Neural progenitor cell (in vitro differentiated cells): ENCODE data around the gene CLK4. TPM values are rescaled to one million over a fixed set of nuclear protein-coding genes. Genes with fewer than 3 reads are reported as not detected.

Source experiments
- DNase-seq: peaks from one replicate; pipeline ENCODE4 v3.0.0-alpha.2; 2016; ENCODE audit warnings: low spot score
- H2AFZ ChIP-seq: fragments of 200-600 bp; sonication (generic); replicated peaks from 2 replicates; pipeline ENCODE4 v1.6.1; 2016; ENCODE audit warnings: antibody characterized with exemption
- H3F3A ChIP-seq: fragments of 200-600 bp; sonication (generic); 2 replicates; pipeline ENCODE4 v1.6.1; 2016; ENCODE audit warnings: antibody characterized with exemption, low read depth
- H3K27ac ChIP-seq: fragments of 200-600 bp; sonication (generic); 2 replicates; pipeline ENCODE4 v1.5.1; 2016; ENCODE audit warnings: mild to moderate bottlenecking
- H3K27me3 ChIP-seq: fragments of 200-600 bp; sonication (generic); 2 replicates; pipeline ENCODE4 v1.6.1; 2016; ENCODE audit warnings: mild to moderate bottlenecking, moderate library complexity
- H3K36me3 ChIP-seq: fragments of 200-600 bp; sonication (generic); 2 replicates; pipeline ENCODE4 v1.5.1; 2016
- H3K4me1 ChIP-seq: fragments of 200-600 bp; sonication (generic); 2 replicates; pipeline ENCODE4 v1.6.1; 2016; ENCODE audit warnings: mixed run types
- H3K4me2 ChIP-seq: fragments of 200-600 bp; sonication (generic); 2 replicates; pipeline ENCODE4 v1.6.1; 2016
- H3K4me3 ChIP-seq: fragments of 200-600 bp; sonication (generic); 2 replicates; pipeline ENCODE4 v1.5.1; 2016
- H3K79me2 ChIP-seq: fragments of 200-600 bp; sonication (generic); 2 replicates; pipeline ENCODE4 v1.6.1; 2016; ENCODE audit warnings: low read depth
- H3K9ac ChIP-seq: fragments of 200-600 bp; sonication (generic); 2 replicates; pipeline ENCODE4 v1.6.1; 2016
- H3K9me3 ChIP-seq: fragments of 200-600 bp; sonication (generic); 2 replicates; pipeline ENCODE4 v1.5.1; 2016; ENCODE audit warnings: low read depth
- H4K20me1 ChIP-seq: fragments of 200-600 bp; sonication (generic); 2 replicates; pipeline ENCODE4 v1.6.1; 2016; ENCODE audit warnings: low read depth
- H3K27ac Mint-ChIP-seq: 3 replicates; pipeline ENCODE4 v1.8.0; 2021; ENCODE audit warnings: mixed read lengths
- H3K27me3 Mint-ChIP-seq: 2 replicates; pipeline ENCODE4 v1.8.0; 2022; ENCODE audit warnings: low read depth, mild to moderate bottlenecking, inconsistent platforms, moderate library complexity, mixed read lengths; ENCODE audit not compliant: insufficient read depth
- H3K36me3 Mint-ChIP-seq: 3 replicates; pipeline ENCODE4 v1.8.0; 2021; ENCODE audit warnings: mixed read lengths
- H3K4me1 Mint-ChIP-seq: 3 replicates; pipeline ENCODE4 v1.8.0; 2021; ENCODE audit warnings: mixed read lengths
- H3K4me3 Mint-ChIP-seq: 3 replicates; pipeline ENCODE4 v1.8.0; 2021; ENCODE audit warnings: mild to moderate bottlenecking, moderate library complexity, mixed read lengths
- H3K9me3 Mint-ChIP-seq: 3 replicates; pipeline ENCODE4 v1.8.0; 2020; ENCODE audit warnings: mixed read lengths
- EZH2 ChIP-seq: fragments of 200-600 bp; sonication (generic); IDR thresholded peaks from 2 replicates; pipeline ENCODE4 v1.6.1; 2017; ENCODE audit warnings: antibody characterized with exemption, mild to moderate bottlenecking, moderate library complexity
- EZH2phosphoT487 ChIP-seq: fragments of 200-600 bp; sonication (generic); IDR thresholded peaks from 2 replicates; pipeline ENCODE4 v1.6.1; 2017; ENCODE audit warnings: antibody characterized with exemption
- total RNA-seq: library from RNA; depleted of rRNA; stranded (reverse); fragments of >200 nt; gene quantifications from 2 replicates; pipeline ENCODE4 v1.2.3, GENCODE V29; 2015; ENCODE audit warnings: low replicate concordance
- TF ChIP-seq, protein P1 (sequence below): fragments of 200-600 bp; sonication (generic); IDR thresholded peaks from 2 replicates; pipeline ENCODE4 v1.5.1; 2017; ENCODE audit warnings: antibody characterized with exemption, mild to moderate bottlenecking

The CLK4 gene
- total RNA-seq, 1 donor from 2014 or later = 41.1 TPM

DNA sequence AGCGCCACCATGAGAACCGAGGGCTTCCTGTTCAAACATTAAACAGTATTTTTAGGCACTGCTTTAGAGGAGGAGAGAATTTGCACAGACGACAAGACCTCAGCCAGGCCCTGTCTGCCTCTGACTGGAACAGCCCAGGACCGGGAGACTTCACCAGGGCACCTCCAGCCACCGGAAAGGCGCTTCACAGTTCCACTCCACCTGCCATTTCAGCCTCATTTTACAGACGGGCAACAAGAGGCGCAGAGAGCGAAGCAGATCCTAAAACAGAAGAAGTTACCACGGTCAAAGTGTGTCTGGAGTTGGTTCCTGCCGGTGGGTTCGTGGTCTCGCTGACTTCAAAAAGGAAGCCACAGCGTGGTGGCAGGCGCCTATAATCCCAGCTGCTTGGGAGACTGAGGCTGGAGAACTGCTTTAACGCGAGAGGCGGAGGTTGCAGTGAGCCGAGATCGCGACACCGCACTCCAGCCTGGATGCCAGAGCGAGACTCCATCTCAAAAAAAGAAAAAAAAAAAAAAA lies 65.0 kb downstream of the CLK4 start:
- Histone ChIP-seq H4K20me1 (no peaks in the 10 kb centered on the region), H3K4me3 (no peak overlapping the region), H3F3A (no peaks in the 10 kb centered on the region), H3K9me3 (no peaks in the 10 kb centered on the region), H3K27me3 (peaks cover 27% of the 10 kb centered on the region), H3K9ac (no peak overlapping the region), H3K36me3 (no peaks in the 10 kb centered on the region), H3K4me1 (peaks cover 15% of the 10 kb centered on the region), H3K79me2 (no peaks in the 10 kb centered on the region), H2AFZ (no peak overlapping the region), H3K4me2 (no peak overlapping the region), H3K27ac (no peak overlapping the region)
- peaks cover 2% of the 10 kb centered on the region for H3K9me3 Mint-ChIP-seq
- DNase-seq = no peak
- TF ChIP-seq, protein P1, sequence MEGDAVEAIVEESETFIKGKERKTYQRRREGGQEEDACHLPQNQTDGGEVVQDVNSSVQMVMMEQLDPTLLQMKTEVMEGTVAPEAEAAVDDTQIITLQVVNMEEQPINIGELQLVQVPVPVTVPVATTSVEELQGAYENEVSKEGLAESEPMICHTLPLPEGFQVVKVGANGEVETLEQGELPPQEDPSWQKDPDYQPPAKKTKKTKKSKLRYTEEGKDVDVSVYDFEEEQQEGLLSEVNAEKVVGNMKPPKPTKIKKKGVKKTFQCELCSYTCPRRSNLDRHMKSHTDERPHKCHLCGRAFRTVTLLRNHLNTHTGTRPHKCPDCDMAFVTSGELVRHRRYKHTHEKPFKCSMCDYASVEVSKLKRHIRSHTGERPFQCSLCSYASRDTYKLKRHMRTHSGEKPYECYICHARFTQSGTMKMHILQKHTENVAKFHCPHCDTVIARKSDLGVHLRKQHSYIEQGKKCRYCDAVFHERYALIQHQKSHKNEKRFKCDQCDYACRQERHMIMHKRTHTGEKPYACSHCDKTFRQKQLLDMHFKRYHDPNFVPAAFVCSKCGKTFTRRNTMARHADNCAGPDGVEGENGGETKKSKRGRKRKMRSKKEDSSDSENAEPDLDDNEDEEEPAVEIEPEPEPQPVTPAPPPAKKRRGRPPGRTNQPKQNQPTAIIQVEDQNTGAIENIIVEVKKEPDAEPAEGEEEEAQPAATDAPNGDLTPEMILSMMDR = no peak
- no peak for TF ChIP-seq EZH2
- TF ChIP-seq EZH2phosphoT487 = no peak
- peaks cover 6% of the 10 kb centered on the region for H3K27me3 Mint-ChIP-seq
- H3K4me3 Mint-ChIP-seq = no peak overlapping the region
- H3K27ac Mint-ChIP-seq = peak overlapping the region; percentile 57
- peaks cover 11% of the 10 kb centered on the region for H3K36me3 Mint-ChIP-seq
- H3K4me1 Mint-ChIP-seq = peaks cover 42% of the 10 kb centered on the region

DNA sequence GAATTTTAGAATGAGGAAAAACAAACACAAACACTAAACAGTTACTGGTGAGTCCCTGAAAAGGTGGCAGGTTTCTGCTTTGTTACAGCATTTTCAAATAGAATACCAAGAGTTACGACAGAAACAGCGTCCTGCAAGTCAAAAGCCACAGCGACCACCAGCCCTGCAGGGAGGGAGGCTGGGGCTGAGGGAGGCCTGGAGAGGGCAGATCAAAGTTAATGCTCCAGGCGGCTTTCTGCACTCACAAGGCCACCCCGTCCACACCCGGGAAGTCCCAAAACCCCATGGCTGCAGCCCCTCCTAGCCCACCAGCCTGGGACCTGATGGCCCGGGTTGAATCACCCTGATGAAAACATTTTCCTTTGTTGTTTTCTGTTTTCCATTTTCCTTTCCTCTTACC lies 65.9 kb downstream of the CLK4 start:
- H3K27me3 Mint-ChIP-seq = peaks cover 6% of the 10 kb centered on the region

DNA sequence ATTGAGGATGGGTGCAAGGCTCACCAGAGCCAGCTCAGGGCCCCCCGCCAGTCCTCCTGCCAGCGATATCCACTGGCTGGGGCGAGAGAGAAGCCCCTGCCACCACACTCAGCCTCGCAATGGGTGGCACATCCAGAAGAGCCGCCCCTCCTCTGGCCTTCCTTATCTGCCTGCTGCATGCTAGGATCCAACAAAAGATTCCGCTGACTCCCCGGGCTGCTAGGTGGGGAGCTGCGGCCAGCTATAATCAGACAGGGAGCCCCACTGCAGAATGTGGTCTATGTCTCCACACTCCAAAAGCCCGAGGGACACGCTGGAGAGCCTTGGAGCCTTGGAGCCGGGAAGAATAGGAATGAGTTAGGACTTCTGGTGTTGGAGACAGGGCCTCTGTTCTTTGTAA lies 69.4 kb downstream of the CLK4 start:
- H3K4me3 ChIP-seq = no peak overlapping the region
- no peaks in the 10 kb centered on the region for H3K79me2 ChIP-seq
- Mint-ChIP-seq H3K27me3 (peaks cover 5% of the 10 kb centered on the region), H3K4me3 (no peak overlapping the region), H3K27ac (no peak overlapping the region), H3K4me1 (peaks cover 35% of the 10 kb centered on the region), H3K9me3 (peaks cover 8% of the 10 kb centered on the region), H3K36me3 (peaks cover 11% of the 10 kb centered on the region)
- no peak overlapping the region for H3K27ac ChIP-seq
- no peaks in the 10 kb centered on the region for H4K20me1 ChIP-seq
- H2AFZ ChIP-seq = no peak overlapping the region
- H3F3A ChIP-seq = no peaks in the 10 kb centered on the region
- H3K9ac ChIP-seq = no peak overlapping the region
- no peak for TF ChIP-seq EZH2phosphoT487
- TF ChIP-seq EZH2 = no peak
- TF ChIP-seq, protein P1 = no peak
- no peaks in the 10 kb centered on the region for H3K4me1 ChIP-seq
- H3K27me3 ChIP-seq = peaks cover 67% of the 10 kb centered on the region
- H3K36me3 ChIP-seq = no peaks in the 10 kb centered on the region
- DNase-seq = no peak
- no peak overlapping the region for H3K4me2 ChIP-seq
- H3K9me3 ChIP-seq = no peaks in the 10 kb centered on the region

More for the DNA sequence above, 65.9 kb downstream of the CLK4 start:
- no peaks in the 10 kb centered on the region for H4K20me1 ChIP-seq
- H3K79me2 ChIP-seq = no peaks in the 10 kb centered on the region
- no peaks in the 10 kb centered on the region for H3K36me3 ChIP-seq
- no peak overlapping the region for H3K9ac ChIP-seq
- H3K27me3 ChIP-seq = peaks cover 36% of the 10 kb centered on the region
- no peaks in the 10 kb centered on the region for H3F3A ChIP-seq
- TF ChIP-seq, protein P1 = no peak
- no peak for TF ChIP-seq EZH2phosphoT487
- TF ChIP-seq EZH2 = no peak
- peaks cover 15% of the 10 kb centered on the region for H3K4me1 ChIP-seq
- no peak overlapping the region for H3K4me2 ChIP-seq
- Mint-ChIP-seq H3K36me3 (peaks cover 11% of the 10 kb centered on the region), H3K4me1 (peaks cover 44% of the 10 kb centered on the region), H3K27ac (peak overlapping the region; percentile 57), H3K4me3 (no peak overlapping the region), H3K9me3 (peaks cover 4% of the 10 kb centered on the region)
- H3K4me3 ChIP-seq = no peak overlapping the region
- peak overlapping the region; percentile 9 for H2AFZ ChIP-seq
- no peaks in the 10 kb centered on the region for H3K9me3 ChIP-seq
- no peak for DNase-seq
- no peak overlapping the region for H3K27ac ChIP-seq
